Endothelial cell of umbilical vein (primary cell): ENCODE measurements around the gene FBXO21. TPM values are rescaled to one million over a fixed set of nuclear protein-coding genes. Genes with fewer than 3 reads are reported as not detected.

Experiments used
- BruUV-seq: library from RNA; stranded (reverse); fragments of 400-500 nt; replicated peaks from 2 replicates; lab custom pipeline; 2021; lab: Mats Ljungman, UMichigan
- CTCF ChIA-PET: fragments of 300-600, 350-600 bp; sonication (Branson Sonifier 250); formaldehyde crosslinking; loops from one replicate; lab custom pipeline; 2021; ENCODE audit warnings: antibody characterized with exemption, inconsistent platforms; lab: Charles Lee
- POLR2A ChIA-PET: fragments of 300-600, 350-600 bp; sonication (Branson Sonifier 250); formaldehyde crosslinking; loops from one replicate; lab custom pipeline; 2021; ENCODE audit warnings: antibody characterized with exemption, inconsistent platforms; lab: Charles Lee
- DNase-seq: peaks from one replicate; pipeline ENCODE4 v3.0.0-alpha.2; 2011; ENCODE audit warnings: low read depth, low spot score
- FAIRE-seq: peaks from 2 replicates; lab custom pipeline; 2011; peaks lifted over from hg19 to GRCh38; lab: Jason Lieb, UNC
- H2AFZ ChIP-seq: 2 replicates; pipeline ENCODE4 v1.6.0; 2012; ENCODE audit warnings: low read depth, low read length, control low read depth, inconsistent platforms
- H3K27ac ChIP-seq: 2 replicates; pipeline ENCODE4 v1.5.1; 2011; ENCODE audit warnings: low read depth, mild to moderate bottlenecking, control low read depth, low read length, moderate library complexity; ENCODE audit not compliant: insufficient read depth
- H3K27me3 ChIP-seq, 2 experiments: 2 replicates each; pipeline versions ENCODE4 v1.6.0 to v1.6.1; 2011; ENCODE audit warnings: low read length in 2 of 2, mixed read lengths in 1 of 2; ENCODE audit not compliant: control insufficient read depth in 2 of 2, insufficient read depth in 2 of 2
- H3K36me3 ChIP-seq, 2 experiments: 2 replicates in 1 of 2; 3 replicates in 1 of 2; pipeline ENCODE4 v1.5.1; 2011; ENCODE audit warnings: low read length in 2 of 2, mild to moderate bottlenecking in 1 of 2, moderate library complexity in 1 of 2; ENCODE audit not compliant: control insufficient read depth in 2 of 2, insufficient read depth in 2 of 2; ENCODE audit errors: extremely low read depth in 1 of 2
- H3K4me1 ChIP-seq: 3 replicates; pipeline ENCODE4 v1.5.1; 2011; ENCODE audit warnings: mild to moderate bottlenecking, low read length; ENCODE audit not compliant: control insufficient read depth, insufficient read depth; ENCODE audit errors: extremely low read depth
- H3K4me2 ChIP-seq: 2 replicates; pipeline ENCODE4 v1.6.1; 2011; ENCODE audit warnings: low read length, control low read depth, mixed read lengths; ENCODE audit not compliant: insufficient read depth
- H3K4me3 ChIP-seq, 3 experiments: fragments of 200-600 bp in 1 of 3; sonication (generic), shearing (Covaris generic) in 1 of 3; replicated peaks in 1 of 3; 2 replicates each; pipeline ENCODE4 v1.5.1; 2011 to 2016; ENCODE audit warnings: control low read depth in 3 of 3, low read length in 3 of 3, mild to moderate bottlenecking in 2 of 3, inconsistent platforms in 1 of 3, low read depth in 1 of 3, moderate library complexity in 1 of 3; ENCODE audit not compliant: insufficient read depth in 1 of 3
- H3K79me2 ChIP-seq: 2 replicates; pipeline ENCODE4 v1.6.0; 2012; ENCODE audit warnings: low read length, inconsistent platforms; ENCODE audit not compliant: control insufficient read depth, insufficient read depth
- H3K9ac ChIP-seq: replicated peaks from 2 replicates; pipeline ENCODE3; 2011; ENCODE audit warnings: low read length, control low read depth; ENCODE audit not compliant: insufficient read depth; ENCODE audit errors: extremely low read depth
- H3K9me1 ChIP-seq: replicated peaks from 3 replicates; pipeline ENCODE4 v1.6.0; 2011; ENCODE audit warnings: mild to moderate bottlenecking, low read length; ENCODE audit not compliant: control insufficient read depth, insufficient read depth; ENCODE audit errors: extremely low read depth
- H3K9me3 ChIP-seq: replicated peaks from 2 replicates; pipeline ENCODE4 v1.5.1; 2012; ENCODE audit warnings: low read length, inconsistent platforms; ENCODE audit not compliant: control insufficient read depth, insufficient read depth
- H4K20me1 ChIP-seq: replicated peaks from 2 replicates; pipeline ENCODE3; 2011; ENCODE audit warnings: mild to moderate bottlenecking, low read length; ENCODE audit not compliant: control insufficient read depth, insufficient read depth; ENCODE audit errors: extremely low read depth
- CTCF ChIP-seq, 2 donors: IDR thresholded peaks; 1 replicate in 1 of 2; 2 replicates in 1 of 2; pipeline ENCODE4 v1.5.1; 2011; ENCODE audit warnings: low read length in 2 of 2, mild to moderate bottlenecking in 2 of 2, moderate library complexity in 2 of 2, control low read depth in 1 of 2, inconsistent platforms in 1 of 2, low read depth in 1 of 2; ENCODE audit not compliant: insufficient read depth in 1 of 2; ENCODE audit errors: extremely low read depth in 1 of 2
- EZH2 ChIP-seq: IDR thresholded peaks from 2 replicates; pipeline ENCODE4 v1.6.1; 2012; ENCODE audit warnings: borderline replicate concordance, low read depth, mild to moderate bottlenecking, moderate library complexity, low read length, inconsistent platforms; ENCODE audit not compliant: severe bottlenecking
- FOS ChIP-seq: IDR thresholded peaks from 2 replicates; pipeline ENCODE4 v1.6.1; 2011; ENCODE audit warnings: mild to moderate bottlenecking, low read length, moderate library complexity, borderline replicate concordance; ENCODE audit not compliant: insufficient read depth
- GATA2 ChIP-seq: IDR thresholded peaks from 2 replicates; pipeline ENCODE4 v1.7.0; 2011; ENCODE audit warnings: low read depth, mild to moderate bottlenecking, moderate library complexity, mixed read lengths, low read length; ENCODE audit not compliant: insufficient read length, insufficient read depth
- JUN ChIP-seq: IDR thresholded peaks from 2 replicates; pipeline ENCODE4 v1.6.1; 2011; ENCODE audit warnings: borderline replicate concordance, low read depth; ENCODE audit not compliant: insufficient read length, insufficient read depth
- POLR2A ChIP-seq: IDR thresholded peaks from 2 replicates; pipeline ENCODE4 v1.6.1; 2012; ENCODE audit warnings: low read depth, mild to moderate bottlenecking, control low read depth, low read length
- dilution Hi-C: fragments of 300-500 bp; cut with MboI; formaldehyde crosslinking; loops from one replicate; pipeline ENCODE4 v1.15.0; 2019; ENCODE audit warnings: low sequenced_read_pairs; ENCODE audit not compliant: extremely low pct_ligation_motif_present
- intact Hi-C: fragments of 100-400 bp; cut with micrococcal nuclease; formaldehyde crosslinking; loops from one replicate; pipeline ENCODE4 v1.10.0; 2022
- polyA plus RNA-seq, 4 experiments: library from polyadenylated mRNA; depleted of rRNA in 3 of 4; stranded (reverse) in 3 of 4; unstranded in 1 of 4; fragments of >200 nt; gene quantifications; 2 replicates each; pipeline versions ENCODE4 v1.2.1 to v1.2.3, GENCODE V29; 2011 to 2012; ENCODE audit warnings: missing spikeins in 1 of 4
- total RNA-seq: library from RNA; stranded (reverse); gene quantifications from 2 replicates; pipeline ENCODE4 v1.2.3, GENCODE V29; 2021

The FBXO21 gene
- total and polyA plus RNA-seq, 2 donors (not counting 3 experiments of a cell fraction or from before 2014, with no cell fraction given) = 41.6 to 66.7 TPM

DNA sequence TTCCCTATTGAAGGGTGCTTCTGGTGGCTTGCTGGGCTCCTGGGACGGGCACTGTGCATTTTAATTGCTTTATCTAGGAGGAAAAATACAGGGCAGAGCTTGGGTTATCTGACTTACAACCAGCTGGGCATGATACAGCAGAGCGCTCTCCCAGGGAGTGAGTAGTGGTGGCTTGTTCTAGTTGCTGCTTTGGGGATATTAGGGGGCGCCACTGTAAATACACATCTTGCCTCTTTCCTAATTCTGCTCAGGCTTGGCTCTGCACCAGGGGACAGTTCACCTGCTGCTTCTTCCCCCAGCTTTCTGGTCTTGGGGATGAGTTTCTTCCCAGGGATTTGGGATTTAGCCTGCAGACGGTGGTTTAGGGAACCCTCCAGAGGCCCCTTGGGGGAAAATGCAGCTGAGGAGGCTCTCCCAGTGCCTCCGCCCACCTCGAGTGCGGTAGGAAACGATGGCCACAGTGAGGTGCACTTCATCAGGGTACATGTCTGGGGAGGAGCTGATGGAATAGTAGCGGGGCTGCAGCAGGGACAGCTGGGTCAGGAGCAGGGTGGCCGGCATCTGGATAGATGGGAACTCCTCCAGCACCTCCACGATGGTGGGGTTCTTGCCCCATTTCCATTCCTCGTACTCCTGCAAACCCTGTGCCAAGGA lies 36.9 kb upstream of the FBXO21 start:
- FAIRE-seq = no peak
- H3K4me2 ChIP-seq = no peak overlapping the region
- no peak for TF ChIP-seq FOS
- TF ChIP-seq JUN = no peak
- TF ChIP-seq CTCF (IDR thresholded peaks at IDR 0.05; ENCODE audit: extremely low read depth in 1 of 2, insufficient read depth in 1 of 2, low read depth in 1 of 2, low read length in 2 of 2) = no peak
- no peak for TF ChIP-seq GATA2
- TF ChIP-seq POLR2A = no peak
- no peak for TF ChIP-seq EZH2
- H3K4me1 ChIP-seq = no peaks in the 10 kb centered on the region
- CTCF ChIA-PET = interaction anchor here (1.0 to 2.0 kb wide), 4 partner anchors 9 to 630 kb away, joined by 4 to 14 read pairs (median 8); no protein-coding TSS in a partner anchor
- H3K9me3 ChIP-seq = no peaks in the 10 kb centered on the region
- POLR2A ChIA-PET = no interaction called here
- no peak overlapping the region for H3K4me3 ChIP-seq
- H3K9me1 ChIP-seq = no peaks in the 10 kb centered on the region
- BruUV-seq = no TSS peak
- no peak overlapping the region for H3K9ac ChIP-seq
- H2AFZ ChIP-seq = no peak overlapping the region
- intact Hi-C loops (no loop called here), dilution Hi-C loops (no loop called here)
- H3K36me3 ChIP-seq = no peaks in the 10 kb centered on the region
- DNase-seq = no peak
- no peaks in the 10 kb centered on the region for H4K20me1 ChIP-seq
- no peaks in the 10 kb centered on the region for H3K79me2 ChIP-seq
- H3K27ac ChIP-seq = no peak overlapping the region
- H3K27me3 ChIP-seq = no peaks in the 10 kb centered on the region
